GM18909 (cell line): ENCODE measurements around the gene DCPS.
A peak's percentile ranks its signal among the peaks of the same experiment; 100 is the strongest.
"Not testable (repeated sequence)": the region's sequence is repeated elsewhere in the genome, so short reads cannot be mapped to it uniquely, and the experiment has no call there.

Experiments used
- ATAC-seq: cut with Tn5 transposase; IDR thresholded peaks from one replicate; pipeline ENCODE4 v1.9.1; 2021; ENCODE audit warnings: mild to moderate bottlenecking; ENCODE audit not compliant: unreplicated experiment, poor library complexity

The DCPS gene

DNA sequence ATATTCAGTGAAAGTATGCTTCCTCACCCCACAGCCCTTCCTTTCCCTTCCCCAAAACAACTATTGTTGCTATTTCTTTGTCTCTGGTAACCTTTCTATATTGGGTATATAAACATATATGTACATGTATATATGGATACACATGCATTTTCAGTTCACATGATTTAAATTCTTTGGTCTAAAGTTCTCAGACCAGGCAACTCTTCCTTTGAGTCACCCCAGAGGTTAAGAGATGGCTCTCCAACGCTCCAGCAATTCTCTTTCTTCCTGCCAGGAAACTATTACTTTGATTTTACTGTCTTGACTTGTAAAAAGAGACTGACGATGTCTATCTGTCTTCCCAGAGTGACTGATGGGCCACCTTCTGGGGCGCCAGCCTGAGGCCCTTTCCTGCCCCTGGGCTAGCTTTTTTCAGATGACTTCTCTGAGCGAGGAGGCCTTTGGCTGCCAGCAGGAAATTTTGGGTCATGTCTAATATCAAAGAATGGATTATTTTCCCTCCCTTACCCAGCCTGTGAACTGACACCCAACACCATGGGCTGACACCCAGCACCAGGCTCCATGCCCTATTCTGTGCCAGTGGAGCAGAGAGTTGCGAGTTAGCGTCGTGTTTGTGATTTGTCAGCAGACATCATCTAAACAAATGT is 37.2 kb downstream of the DCPS start:
- ATAC-seq, result no peak

DNA sequence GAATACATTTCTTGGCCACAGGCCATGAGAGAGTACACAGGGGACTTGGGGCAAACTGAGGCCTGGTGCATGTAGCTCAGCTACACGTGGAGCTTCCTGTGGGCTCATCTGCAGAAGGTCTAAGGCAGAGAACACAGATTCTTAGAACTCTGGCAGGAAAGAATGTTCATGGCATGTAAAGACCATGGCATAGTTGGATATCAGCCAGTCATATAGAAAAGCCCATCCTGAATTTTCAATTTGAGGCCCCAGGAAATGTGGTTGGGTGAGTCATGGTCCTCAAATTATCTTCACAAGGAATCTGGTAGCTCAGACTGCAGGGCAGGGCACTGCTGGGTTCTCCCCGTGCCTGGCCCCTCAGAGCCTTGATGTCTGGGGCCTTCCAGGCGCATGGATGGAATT is 37.9 kb downstream of the DCPS start:
- ATAC-seq, result no peak

DNA sequence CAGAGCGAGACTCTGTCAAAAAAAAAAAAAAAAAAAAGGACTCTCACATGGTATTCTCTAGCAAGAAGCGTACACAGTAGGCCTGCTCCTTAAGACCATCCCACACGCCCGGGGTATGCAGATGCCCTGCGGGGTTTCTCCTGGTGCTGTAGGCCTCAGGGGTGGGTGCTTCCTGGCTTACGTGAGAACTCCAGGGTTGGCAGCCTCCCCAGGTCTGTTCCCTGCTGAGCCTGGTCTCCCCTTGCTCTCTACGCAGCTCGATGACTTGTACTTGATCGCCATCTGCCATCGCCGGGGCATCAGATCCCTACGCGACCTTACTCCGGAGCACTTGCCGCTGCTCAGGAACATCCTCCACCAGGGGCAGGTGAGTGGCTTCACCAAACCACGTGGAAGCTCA is 39.2 kb downstream of the DCPS start:
- ATAC-seq, result no peak

DNA sequence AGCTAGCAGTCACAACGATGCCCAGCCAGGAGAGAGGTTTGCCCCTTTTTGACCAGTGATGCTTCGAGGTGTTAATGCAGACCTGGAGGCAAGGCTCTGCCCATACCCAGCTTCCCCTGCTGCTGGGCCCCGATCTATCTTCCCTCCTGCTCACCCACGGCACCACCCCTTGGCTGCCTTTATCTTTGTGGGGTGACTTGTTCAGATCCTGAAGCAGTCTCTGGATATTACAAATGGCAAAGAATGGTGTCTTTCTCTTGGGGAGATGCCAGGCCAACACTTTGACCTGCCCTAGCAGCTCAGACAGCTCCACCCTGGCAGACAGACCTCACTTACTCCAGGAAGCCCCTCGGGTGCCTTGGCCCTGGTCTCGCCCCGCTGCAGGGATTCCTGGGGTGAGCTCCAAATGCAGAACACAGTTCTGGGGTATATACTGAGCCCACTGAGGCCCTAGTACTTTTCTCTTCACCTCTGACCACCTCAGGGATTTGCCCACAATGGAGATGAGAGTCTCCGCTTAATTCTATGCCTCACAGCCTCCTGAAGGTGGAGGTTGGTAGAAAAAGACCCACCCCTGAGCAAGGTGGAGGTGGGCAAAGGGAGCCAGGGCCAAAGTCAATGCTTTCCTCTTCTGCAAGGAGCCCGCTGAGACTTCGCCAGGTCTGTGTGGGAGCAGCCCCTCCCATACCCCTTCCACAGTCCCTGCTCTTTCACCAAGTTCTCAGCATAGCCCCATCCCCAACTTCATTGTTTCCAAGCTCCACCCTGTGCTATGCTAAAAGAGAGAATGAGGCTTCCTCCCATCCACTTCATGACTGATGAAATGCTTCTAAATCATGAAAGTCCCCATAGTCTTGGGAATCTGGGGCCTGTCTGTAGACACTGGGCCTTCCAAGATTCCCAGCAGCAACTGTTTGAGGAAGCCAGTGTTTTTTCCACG is 40.6 kb downstream of the DCPS start:
- no peak for ATAC-seq

DNA sequence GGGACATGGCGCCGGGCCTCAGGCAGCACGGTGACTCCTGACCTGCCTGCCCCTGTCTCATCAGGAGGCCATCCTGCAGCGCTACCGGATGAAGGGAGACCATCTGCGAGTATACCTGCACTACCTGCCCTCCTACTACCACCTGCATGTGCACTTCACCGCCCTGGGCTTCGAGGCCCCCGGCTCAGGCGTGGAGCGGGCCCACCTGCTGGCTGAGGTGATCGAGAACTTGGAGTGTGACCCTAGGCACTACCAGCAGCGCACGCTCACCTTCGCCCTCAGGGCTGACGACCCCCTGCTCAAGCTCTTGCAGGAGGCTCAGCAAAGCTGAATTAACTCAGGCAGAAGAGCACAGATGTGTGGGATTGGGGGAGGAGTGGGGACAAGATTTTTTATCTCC is 41.4 kb downstream of the DCPS start:
- ATAC-seq, result no peak

DNA sequence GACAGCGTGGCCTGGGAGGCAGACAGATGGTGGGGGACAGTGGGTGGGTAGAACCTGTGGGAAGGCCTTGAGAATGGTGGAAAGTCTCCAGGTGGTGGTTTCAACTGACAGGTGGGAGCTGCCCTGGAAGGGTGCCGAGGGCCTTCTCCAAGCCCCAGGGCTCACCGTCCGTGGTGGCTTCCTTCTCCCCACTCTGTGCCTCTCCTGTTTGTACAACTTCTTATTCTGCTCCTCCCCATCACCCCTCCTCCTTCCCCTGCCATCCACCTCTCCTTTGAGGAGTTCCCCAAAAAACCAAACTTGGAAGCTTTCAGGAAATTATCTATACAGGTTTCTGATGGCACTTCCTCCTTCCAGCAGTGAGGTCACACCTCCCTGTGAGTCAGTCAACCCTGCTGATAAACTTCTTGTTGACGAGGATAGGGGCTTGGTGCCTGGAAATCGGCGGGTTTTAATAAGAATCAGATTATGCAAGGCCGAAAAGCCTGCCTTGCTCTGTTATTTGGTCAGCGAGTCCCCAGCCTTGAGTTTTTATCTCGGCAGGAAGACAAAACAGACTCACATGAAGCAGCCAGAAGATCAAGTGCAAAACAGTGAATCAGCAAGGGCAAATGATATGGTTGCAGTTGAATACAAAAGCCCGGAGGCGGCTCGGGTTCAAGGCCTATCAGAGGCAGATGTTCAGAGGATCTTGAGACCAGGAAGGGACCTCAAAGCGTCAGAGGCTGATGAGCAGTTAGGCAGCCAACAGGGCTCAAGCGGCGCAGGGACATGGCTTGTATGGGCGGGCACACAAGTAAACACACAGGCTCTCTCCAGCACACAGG is 42.1 kb downstream of the DCPS start:
- ATAC-seq, result no peak

DNA sequence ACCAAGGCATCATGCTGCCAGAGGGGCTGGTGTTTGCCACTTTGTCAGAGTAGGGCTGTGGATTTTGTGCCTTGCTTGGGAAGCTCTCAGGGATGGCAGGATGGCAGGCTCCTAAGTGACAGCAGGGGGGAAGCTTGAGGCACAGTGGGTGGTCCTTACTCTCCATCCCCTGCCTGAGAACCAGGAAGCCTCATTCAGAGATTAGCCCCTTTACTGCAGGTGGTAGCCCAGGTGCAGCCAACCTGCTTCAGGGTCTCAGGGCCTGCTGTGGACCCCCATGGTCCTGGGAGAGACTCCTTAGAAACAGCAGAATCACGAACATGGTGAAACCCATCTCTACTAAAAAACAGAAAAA is 42.7 kb downstream of the DCPS start:
- ATAC-seq, result no peak

DNA sequence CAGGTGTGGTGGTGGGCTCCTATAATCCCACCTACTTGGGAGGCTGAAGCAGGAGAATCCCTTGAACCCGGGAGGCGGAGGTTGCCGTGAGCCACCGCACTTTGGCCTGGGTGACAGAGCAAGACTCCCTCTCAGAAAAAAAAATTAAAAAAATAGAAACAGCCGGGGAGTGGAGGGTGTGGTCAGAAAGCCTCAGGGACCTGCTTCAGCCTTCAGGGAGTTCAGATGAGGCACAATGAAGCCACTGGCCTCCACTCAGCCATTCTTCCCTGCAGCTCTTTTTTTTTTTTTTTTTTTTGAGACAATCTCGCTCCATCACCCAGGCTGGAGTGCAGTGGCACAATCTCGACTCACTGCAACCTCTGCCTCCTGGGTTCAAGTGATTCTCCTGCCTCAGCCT is 43.1 kb downstream of the DCPS start:
- not testable (repeated sequence) for ATAC-seq

DNA sequence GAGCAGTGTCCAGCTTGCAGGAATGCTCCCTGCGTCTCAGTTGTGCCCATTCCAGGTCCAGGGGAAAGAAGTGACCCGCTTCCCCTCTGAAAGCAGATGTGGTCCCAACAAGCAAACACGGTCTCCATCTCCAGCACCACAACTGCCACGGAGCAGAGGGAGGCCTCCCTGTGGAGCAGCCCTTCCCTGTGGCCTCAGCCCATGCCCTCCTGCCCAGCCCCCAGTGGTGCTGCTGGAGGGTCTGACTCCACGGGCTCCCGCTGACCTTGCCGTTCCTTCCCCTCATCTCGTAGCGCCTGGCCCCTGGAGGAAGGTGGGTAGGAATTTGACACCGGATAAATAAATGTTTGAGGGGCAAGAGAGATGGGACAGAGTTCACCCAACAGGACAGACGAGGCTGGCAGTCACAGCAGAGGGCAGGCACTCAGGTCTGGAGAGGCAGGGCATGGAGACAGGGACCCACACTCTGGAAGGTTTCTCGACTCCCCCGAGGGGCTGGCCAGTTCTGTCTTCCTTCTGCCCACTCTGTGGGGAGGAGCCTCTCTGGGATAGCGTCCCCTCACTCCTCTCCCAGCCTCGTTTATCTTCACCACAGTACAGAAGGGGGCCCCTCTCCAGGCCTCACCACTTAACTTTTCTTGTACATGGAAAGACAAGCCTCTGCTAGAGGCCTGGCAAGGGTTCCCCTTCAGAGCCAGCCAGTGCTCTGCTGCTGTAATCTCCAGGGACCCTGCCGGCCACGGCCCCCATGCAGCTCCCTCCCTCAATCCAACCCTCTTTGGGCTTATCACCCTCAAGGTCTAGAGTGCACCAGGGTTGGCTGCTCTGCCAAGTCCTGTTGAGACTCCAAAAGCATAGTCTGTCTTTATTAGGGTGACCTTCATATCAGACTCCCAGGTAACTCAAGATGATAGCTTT is 44.1 kb downstream of the DCPS start:
- no peak for ATAC-seq

DNA sequence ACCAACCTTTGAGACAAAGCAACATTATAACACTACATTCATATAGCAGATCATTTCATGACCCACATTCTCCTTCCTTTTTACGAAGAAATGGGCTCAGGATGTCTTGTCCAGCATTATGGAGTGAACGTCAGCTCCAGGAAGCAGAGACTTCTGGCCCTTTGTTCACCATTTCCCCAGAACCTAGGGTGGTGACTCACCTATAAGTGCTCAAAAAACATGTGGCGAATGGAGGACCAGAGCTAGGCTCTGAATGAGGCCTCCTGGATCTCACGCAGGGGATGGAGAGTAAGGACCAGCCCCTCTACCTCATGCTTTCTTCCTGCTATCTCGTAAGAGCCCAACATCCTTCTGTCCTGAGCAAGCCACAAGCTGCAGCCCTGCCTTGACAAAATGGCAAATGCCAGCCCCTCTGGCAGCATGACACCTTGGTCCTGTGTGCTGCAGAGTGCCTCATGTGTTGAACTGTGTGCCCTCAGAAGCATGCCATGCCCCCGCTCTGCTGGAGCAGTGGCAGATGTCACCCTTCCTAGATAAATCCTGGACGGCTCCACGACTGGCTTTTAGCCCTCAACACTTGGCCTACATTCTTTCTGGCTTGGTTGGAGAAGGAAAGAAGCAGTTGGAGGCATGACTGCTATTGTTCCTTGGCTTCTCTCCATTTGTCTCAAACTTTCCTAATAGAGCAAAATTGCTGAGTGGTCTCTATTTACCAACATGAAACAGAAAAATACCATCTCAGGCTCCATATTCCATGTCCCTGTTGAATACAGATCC is 45.1 kb downstream of the DCPS start:
- no peak for ATAC-seq

DNA sequence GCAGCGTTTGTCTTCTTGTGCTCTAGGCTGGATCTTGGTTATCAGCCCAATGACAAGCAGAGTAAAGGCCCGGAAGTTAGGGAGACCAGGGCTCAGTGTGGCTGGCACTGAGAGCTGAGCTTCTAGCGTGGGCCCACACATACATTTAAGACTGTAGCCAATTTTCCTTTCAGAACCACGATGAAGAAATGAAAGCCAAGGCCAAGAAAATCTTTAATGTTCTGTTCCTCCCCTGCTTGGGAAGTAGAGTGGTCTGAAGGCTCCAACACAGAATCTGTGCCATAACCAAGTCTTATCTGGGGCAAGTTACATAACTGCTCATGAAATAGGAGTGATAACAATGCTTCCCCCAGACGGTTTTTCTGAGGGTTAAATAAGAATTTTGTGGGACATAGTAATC is 47.0 kb downstream of the DCPS start:
- ATAC-seq, result no peak

DNA sequence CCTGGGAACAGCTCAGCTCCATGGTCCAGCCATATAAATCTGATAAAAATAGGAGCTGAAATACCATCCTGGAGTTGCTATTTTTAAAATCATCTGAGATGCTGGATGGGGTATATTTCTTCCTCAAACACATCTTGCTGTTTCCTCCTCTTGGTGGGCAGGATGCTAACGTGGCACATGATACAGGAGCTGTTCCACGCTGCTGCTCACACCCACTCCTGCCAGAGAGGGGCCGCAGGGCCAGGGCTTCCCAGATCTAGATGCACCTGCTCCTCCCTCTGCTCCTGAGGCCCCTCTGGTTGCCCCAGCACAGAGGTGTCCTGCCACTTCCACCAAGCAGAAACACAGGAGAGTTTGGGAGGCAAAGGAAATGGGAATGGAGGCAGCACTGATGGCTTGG is 48.3 kb downstream of the DCPS start:
- ATAC-seq, result no peak

DNA sequence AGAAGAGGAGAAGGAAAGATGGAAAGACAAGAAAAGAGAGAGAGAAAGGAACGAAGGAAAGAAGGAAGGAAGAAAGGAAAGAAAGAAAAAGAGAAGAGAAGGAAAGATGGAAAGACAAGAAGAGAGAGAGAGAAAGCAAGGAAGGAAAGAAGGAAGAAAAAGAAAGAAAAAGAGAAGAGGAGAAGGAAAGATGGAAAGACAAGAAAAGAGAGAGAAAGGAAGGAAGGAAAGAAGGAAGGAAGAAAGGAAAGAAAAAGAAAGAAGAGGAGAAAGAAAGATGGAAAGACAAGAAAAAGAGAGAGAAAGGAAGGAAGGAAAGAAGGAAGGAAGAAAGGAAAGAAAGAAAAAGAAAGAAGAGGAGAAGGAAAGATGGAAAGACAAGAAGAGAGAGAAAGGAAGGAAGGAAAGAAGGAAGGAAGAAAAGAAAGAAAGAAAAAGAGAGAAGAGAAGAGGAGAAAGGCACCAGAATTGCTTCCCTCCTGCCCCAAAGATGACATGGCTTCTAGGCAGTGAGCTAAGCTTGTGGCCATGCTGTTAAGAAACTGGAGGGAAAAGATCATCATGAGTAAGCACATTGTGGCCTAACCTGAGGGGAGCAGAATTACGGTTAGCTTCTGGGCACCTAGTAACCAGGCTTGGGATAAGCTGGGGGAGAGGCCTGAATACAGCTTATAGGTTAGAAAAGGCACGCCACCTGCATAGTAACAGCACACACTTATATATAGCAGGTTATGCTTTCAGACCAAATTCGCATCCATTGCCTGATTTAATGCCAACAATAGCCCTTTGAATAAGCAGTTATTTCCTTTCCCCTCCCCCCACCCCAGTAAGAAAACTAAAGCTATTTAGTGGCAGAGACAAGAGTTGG is 49.3 kb downstream of the DCPS start:
- no peak for ATAC-seq

DNA sequence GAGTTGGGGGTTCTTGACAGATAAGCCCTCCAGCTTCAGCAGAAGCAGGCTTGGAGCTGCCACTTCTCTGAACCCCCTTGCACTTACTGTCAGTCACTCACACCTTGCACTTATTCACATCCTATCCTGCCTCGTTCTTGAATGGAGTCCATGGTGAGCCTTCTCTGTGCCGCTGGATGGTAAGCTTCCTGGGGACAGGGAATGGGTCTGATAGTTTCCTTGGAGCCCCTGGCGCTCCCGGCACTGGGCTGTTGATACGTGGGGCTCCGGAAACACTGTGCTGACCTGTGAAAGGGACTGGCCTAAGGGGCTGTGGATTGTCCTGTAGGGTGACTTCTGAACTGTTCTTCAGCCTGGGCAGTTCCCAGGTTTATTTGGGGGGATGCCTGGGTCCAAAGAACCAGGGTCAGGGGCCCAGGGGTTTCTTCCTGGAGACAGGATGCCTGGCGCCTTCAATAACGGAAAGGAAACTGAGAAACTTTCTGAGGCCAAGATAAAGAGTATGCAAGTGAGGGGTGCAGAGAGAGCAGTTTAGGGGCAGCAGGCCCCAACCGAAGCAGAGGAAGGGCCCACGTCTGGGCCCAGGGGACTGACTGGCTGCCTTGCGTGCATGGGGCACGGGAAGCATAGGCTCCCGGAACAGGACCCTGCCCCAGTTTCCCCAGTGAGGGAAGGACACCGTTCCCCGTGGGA is 50.9 kb downstream of the DCPS start:
- ATAC-seq, result peak; percentile 42

DNA sequence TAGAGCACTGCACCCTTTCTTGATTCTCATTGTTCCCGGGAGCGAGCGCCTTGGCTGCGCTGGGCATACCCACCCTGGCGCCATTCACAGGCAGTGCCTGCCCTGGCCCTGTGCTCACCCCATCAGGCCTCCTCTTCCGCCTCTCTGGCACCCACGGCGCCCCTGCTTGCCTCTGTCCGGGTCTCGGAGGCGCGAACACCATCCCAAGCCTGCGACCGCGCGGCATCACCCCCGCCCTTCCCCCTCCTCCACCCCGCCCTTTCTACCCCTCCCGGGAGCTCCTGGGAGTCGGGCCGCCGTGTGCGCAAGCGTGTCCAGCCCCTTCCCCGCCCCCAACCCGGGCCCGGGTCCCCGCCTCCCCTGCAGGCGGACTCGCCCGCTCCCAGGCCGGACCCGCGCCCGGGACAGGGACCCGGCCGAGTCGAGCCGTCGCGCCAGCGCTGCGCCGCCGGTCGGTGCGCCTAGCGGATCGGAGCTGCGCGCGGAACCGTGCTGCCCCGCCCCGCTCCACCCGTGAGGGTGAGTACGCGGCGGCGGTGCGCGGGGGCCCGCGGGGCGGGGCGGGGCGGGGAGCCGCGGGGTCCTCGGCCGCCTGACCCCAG is 51.6 kb downstream of the DCPS start, which contains the start of gene ST3GAL4:
Gene ST3GAL4, plus strand, starts transcription at position 363 of the 602 bp plus-strand sequence. CDS start 50,470 bp downstream, outside the sequence.
- ATAC-seq, result peak; percentile 63

DNA sequence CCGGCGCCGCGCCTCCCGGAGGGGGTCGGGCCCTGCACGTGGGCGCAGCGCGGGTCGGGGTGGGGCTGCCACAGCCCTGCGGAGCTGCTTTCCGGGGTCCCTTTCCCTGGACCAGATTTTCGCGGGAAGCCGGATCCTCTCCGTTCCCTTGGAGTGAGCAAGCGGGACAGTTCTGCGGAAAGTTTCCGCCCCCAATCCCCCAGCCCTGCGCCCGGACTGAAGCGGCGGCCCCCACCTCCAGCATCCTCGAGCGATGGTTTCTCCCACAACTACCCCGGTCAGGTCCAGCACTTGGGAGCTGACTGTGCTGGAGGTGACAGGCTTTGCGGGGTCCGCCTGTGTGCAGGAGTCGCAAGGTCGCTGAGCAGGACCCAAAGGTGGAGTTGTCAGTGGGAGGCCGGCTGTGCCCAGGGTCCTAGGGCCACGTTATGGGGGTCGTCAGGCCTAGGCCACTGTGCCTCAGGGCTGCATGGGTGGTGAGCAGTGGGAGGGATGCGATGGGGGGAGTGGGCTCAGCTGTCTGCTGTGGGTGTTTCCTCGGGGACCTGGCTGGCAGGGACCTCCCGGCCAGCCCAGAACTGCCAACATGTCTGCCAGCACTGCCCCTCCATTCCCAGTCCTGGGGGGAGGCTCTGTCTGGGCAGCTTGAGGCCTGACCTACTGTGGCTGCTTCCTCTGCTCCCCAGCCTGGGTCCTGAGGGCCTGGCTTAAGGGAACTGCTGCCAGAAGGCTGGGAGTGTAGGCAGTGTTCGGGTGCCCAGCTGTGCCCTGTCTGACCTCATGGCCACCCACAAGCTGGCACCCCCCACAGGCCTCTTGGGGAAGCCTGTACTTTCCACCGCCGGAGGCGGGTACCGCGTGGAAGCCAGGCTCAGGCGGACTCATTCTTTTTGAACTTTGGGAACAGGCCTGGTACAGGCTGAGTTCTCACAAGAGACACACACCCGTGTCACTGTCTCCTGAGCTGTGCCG is 52.4 kb downstream of the DCPS start:
- ATAC-seq, result peak; percentile 20
